ENCODE data around the gene CHPF.

CHPF gene

GRCh38 chr2:219538504-219538951, 5.1 kb downstream of the CHPF start:
- Histone ChIP-seq H3K9me3 (ENCODE audit: control insufficient read depth, insufficient read depth, low read length) (no peaks in the 10 kb centered on the region), H3K9ac (ENCODE audit: low read depth, low read length) (no peak overlapping the region; the same call in 1 of the 2 replicates), H3K4me1 (ENCODE audit: insufficient read depth, low read length) (peaks cover 23% of the 10 kb centered on the region), H3K36me3 (ENCODE audit: insufficient read depth, low read length) (peaks cover 9% of the 10 kb centered on the region)

GRCh38 chr2:219537657-219538488, 5.7 kb downstream of the CHPF start:
- H3K4me1 ChIP-seq (ENCODE audit: insufficient read depth, low read length) = peaks cover 23% of the 10 kb centered on the region
- no peaks in the 10 kb centered on the region for H3K9me3 ChIP-seq (ENCODE audit: control insufficient read depth, insufficient read depth, low read length)
- H3K9ac ChIP-seq (ENCODE audit: low read depth, low read length) = peak overlapping the region; percentile 28; the same call in 1 of the 2 replicates
- peaks cover 9% of the 10 kb centered on the region for H3K36me3 ChIP-seq (ENCODE audit: insufficient read depth, low read length)

GRCh38 chr2:219536967-219537366, 6.6 kb downstream of the CHPF start:
- H3K9me3 ChIP-seq (ENCODE audit: control insufficient read depth, insufficient read depth, low read length) = no peaks in the 10 kb centered on the region
- H3K9ac ChIP-seq (ENCODE audit: low read depth, low read length) = no peak overlapping the region
- peaks cover 26% of the 10 kb centered on the region for H3K4me1 ChIP-seq (ENCODE audit: insufficient read depth, low read length)

GRCh38 chr2:219536425-219536824, 7.2 kb downstream of the CHPF start:
- peaks cover 28% of the 10 kb centered on the region for H3K4me1 ChIP-seq (ENCODE audit: insufficient read depth, low read length)
- H3K9me3 ChIP-seq (ENCODE audit: control insufficient read depth, insufficient read depth, low read length) = no peaks in the 10 kb centered on the region
- H3K36me3 ChIP-seq (ENCODE audit: insufficient read depth, low read length) = peaks cover 9% of the 10 kb centered on the region
- H3K9ac ChIP-seq (ENCODE audit: low read depth, low read length) = no peak overlapping the region

More at GRCh38 chr2:219536967-219537366, 6.6 kb downstream of the CHPF start:
- peaks cover 9% of the 10 kb centered on the region for H3K36me3 ChIP-seq (ENCODE audit: insufficient read depth, low read length)

- H3K9ac ChIP-seq (ENCODE audit: low read depth, low read length) = no peak overlapping the region
- no peaks in the 10 kb centered on the region for H3K9me3 ChIP-seq (ENCODE audit: control insufficient read depth, insufficient read depth, low read length)
- peaks cover 34% of the 10 kb centered on the region for H3K4me1 ChIP-seq (ENCODE audit: insufficient read depth, low read length)
- H3K36me3 ChIP-seq (ENCODE audit: insufficient read depth, low read length) = no peaks in the 10 kb centered on the region
Measured at GRCh38 chr2:219533930-219534661, 9.5 kb downstream of the CHPF start.

GRCh38 chr2:219532378-219532649, 11.3 kb downstream of the CHPF start:
- H3K9me3 ChIP-seq (ENCODE audit: control insufficient read depth, insufficient read depth, low read length) = no peaks in the 10 kb centered on the region
- peaks cover 20% of the 10 kb centered on the region for H3K4me1 ChIP-seq (ENCODE audit: insufficient read depth, low read length)
- H3K36me3 ChIP-seq (ENCODE audit: insufficient read depth, low read length) = no peaks in the 10 kb centered on the region
- H3K9ac ChIP-seq (ENCODE audit: low read depth, low read length) = no peak overlapping the region

GRCh38 chr2:219531639-219532377, 11.8 kb downstream of the CHPF start:
- no peaks in the 10 kb centered on the region for H3K9me3 ChIP-seq (ENCODE audit: control insufficient read depth, insufficient read depth, low read length)
- peaks cover 15% of the 10 kb centered on the region for H3K4me1 ChIP-seq (ENCODE audit: insufficient read depth, low read length)
- H3K36me3 ChIP-seq (ENCODE audit: insufficient read depth, low read length) = no peaks in the 10 kb centered on the region
- H3K9ac ChIP-seq (ENCODE audit: low read depth, low read length) = no peak overlapping the region

GRCh38 chr2:219530048-219530963, 13.3 kb downstream of the CHPF start:
- no peaks in the 10 kb centered on the region for H3K9me3 ChIP-seq (ENCODE audit: control insufficient read depth, insufficient read depth, low read length)
- peak overlapping the region; percentile 47; the same call in 1 of the 2 replicates for H3K9ac ChIP-seq (ENCODE audit: low read depth, low read length)

GRCh38 chr2:219527472-219527871, 16.1 kb downstream of the CHPF start:
- H3K9ac ChIP-seq (ENCODE audit: low read depth, low read length) = no peak overlapping the region
- no peaks in the 10 kb centered on the region for H3K9me3 ChIP-seq (ENCODE audit: control insufficient read depth, insufficient read depth, low read length)
- no peaks in the 10 kb centered on the region for H3K36me3 ChIP-seq (ENCODE audit: insufficient read depth, low read length)
- H3K4me1 ChIP-seq (ENCODE audit: insufficient read depth, low read length) = peaks cover 13% of the 10 kb centered on the region

More at GRCh38 chr2:219530048-219530963, 13.3 kb downstream of the CHPF start:
- Histone ChIP-seq H3K4me1 (ENCODE audit: insufficient read depth, low read length) (peaks cover 14% of the 10 kb centered on the region), H3K36me3 (ENCODE audit: insufficient read depth, low read length) (no peaks in the 10 kb centered on the region)

GRCh38 chr2:219527076-219527394, 16.6 kb downstream of the CHPF start:
- Histone ChIP-seq H3K9ac (ENCODE audit: low read depth, low read length) (no peak overlapping the region), H3K4me1 (ENCODE audit: insufficient read depth, low read length) (peaks cover 9% of the 10 kb centered on the region), H3K36me3 (ENCODE audit: insufficient read depth, low read length) (no peaks in the 10 kb centered on the region)

GRCh38 chr2:219526320-219527075, 17.1 kb downstream of the CHPF start:
- peaks cover 8% of the 10 kb centered on the region; the same call in 1 of the 2 replicates for H3K4me1 ChIP-seq (ENCODE audit: insufficient read depth, low read length)
- no peak overlapping the region for H3K9ac ChIP-seq (ENCODE audit: low read depth, low read length)
- no peaks in the 10 kb centered on the region for H3K9me3 ChIP-seq (ENCODE audit: control insufficient read depth, insufficient read depth, low read length)
- H3K36me3 ChIP-seq (ENCODE audit: insufficient read depth, low read length) = no peaks in the 10 kb centered on the region

More at GRCh38 chr2:219527076-219527394, 16.6 kb downstream of the CHPF start:
- H3K9me3 ChIP-seq (ENCODE audit: control insufficient read depth, insufficient read depth, low read length) = no peaks in the 10 kb centered on the region

GRCh38 chr2:219525533-219526232, 17.9 kb downstream of the CHPF start:
- H3K9ac ChIP-seq (ENCODE audit: low read depth, low read length) = no peak overlapping the region

GRCh38 chr2:219524817-219525216, 18.8 kb downstream of the CHPF start:
- no peaks in the 10 kb centered on the region for H3K36me3 ChIP-seq (ENCODE audit: insufficient read depth, low read length)
- H3K9me3 ChIP-seq (ENCODE audit: control insufficient read depth, insufficient read depth, low read length) = no peaks in the 10 kb centered on the region
- peaks cover 21% of the 10 kb centered on the region; the same call in 1 of the 2 replicates for H3K4me1 ChIP-seq (ENCODE audit: insufficient read depth, low read length)
- H3K9ac ChIP-seq (ENCODE audit: low read depth, low read length) = no peak overlapping the region

More at GRCh38 chr2:219525533-219526232, 17.9 kb downstream of the CHPF start:
- no peaks in the 10 kb centered on the region for H3K36me3 ChIP-seq (ENCODE audit: insufficient read depth, low read length)
- H3K4me1 ChIP-seq (ENCODE audit: insufficient read depth, low read length) = peaks cover 15% of the 10 kb centered on the region; the same call in 1 of the 2 replicates
- H3K9me3 ChIP-seq (ENCODE audit: control insufficient read depth, insufficient read depth, low read length) = no peaks in the 10 kb centered on the region

Measured in ES-I3 (cell line).